ENCODE results near the gene ZNF222.

GRCh38 chr19:44042147-44042546 lies 17.0 kb downstream of the ZNF222 start:
- no peak for TF ChIP-seq CTCF (conservative IDR thresholded peaks at IDR 0.05; ENCODE audit: low read length)
- TF ChIP-seq EZH2phosphoT487 (IDR thresholded peaks at IDR 0.05; ENCODE audit: borderline replicate concordance) = no peak

All from Loucy (cell line).